ENCODE measurements around the gene SLC66A1.

The SLC66A1 gene

GRCh38 chr1:19369396-19370090 is 57.4 kb downstream of the SLC66A1 start:
- ATAC-seq (ENCODE audit: insufficient read depth, low read depth), result no peak
- Histone ChIP-seq H3K9ac (ENCODE audit: low read depth, low read length) (no peak overlapping the region), H4K20me1 (ENCODE audit: insufficient read depth, low read length) (peaks cover 61% of the 10 kb centered on the region), H3K27ac (ENCODE audit: low read length) (no peak overlapping the region), H2AFZ (ENCODE audit: low read depth, low read length) (no peak overlapping the region), H3K79me2 (ENCODE audit: insufficient read depth, low read length) (peaks cover 21% of the 10 kb centered on the region), H3K4me2 (ENCODE audit: insufficient read depth, low read length) (no peak overlapping the region), H3K27me3 (ENCODE audit: insufficient read depth, low read length, poor library complexity) (no peaks in the 10 kb centered on the region), H3K4me1 (ENCODE audit: insufficient read depth, low read length) (no peaks in the 10 kb centered on the region), H3K4me3 (ENCODE audit: low read depth in 1 of 2, low read length in 2 of 2) (no peak overlapping the region), H3K36me3 (ENCODE audit: insufficient read depth, low read length) (peaks cover 27% of the 10 kb centered on the region), H3K9me3 (ENCODE audit: insufficient read depth, low read length, severe bottlenecking) (no peaks in the 10 kb centered on the region)
- DNase-seq, result no peak
- no peak for TF ChIP-seq EZH2 (IDR thresholded peaks at IDR 0.05; ENCODE audit: borderline replicate concordance, low read depth, low read length, severe bottlenecking)
- no peak for TF ChIP-seq CTCF (IDR thresholded peaks at IDR 0.05; ENCODE audit: borderline replicate concordance, extremely low read depth, low read length, poor library complexity, severe bottlenecking)

GRCh38 chr1:19370453-19371170 is 58.5 kb downstream of the SLC66A1 start:
- Histone ChIP-seq H3K4me2 (ENCODE audit: insufficient read depth, low read length) (no peak overlapping the region), H3K27me3 (ENCODE audit: insufficient read depth, low read length, poor library complexity) (no peaks in the 10 kb centered on the region), H3K4me3 (ENCODE audit: low read depth in 1 of 2, low read length in 2 of 2) (no peak overlapping the region), H4K20me1 (ENCODE audit: insufficient read depth, low read length) (peaks cover 55% of the 10 kb centered on the region), H3K4me1 (ENCODE audit: insufficient read depth, low read length) (no peaks in the 10 kb centered on the region), H3K79me2 (ENCODE audit: insufficient read depth, low read length) (peaks cover 20% of the 10 kb centered on the region), H3K27ac (ENCODE audit: low read length) (no peak overlapping the region), H3K9ac (ENCODE audit: low read depth, low read length) (no peak overlapping the region), H2AFZ (ENCODE audit: low read depth, low read length) (no peak overlapping the region), H3K9me3 (ENCODE audit: insufficient read depth, low read length, severe bottlenecking) (no peaks in the 10 kb centered on the region), H3K36me3 (ENCODE audit: insufficient read depth, low read length) (peaks cover 33% of the 10 kb centered on the region)
- DNase-seq (no peak), ATAC-seq (ENCODE audit: insufficient read depth, low read depth) (no peak)
- TF ChIP-seq CTCF (IDR thresholded peaks at IDR 0.05; ENCODE audit: borderline replicate concordance, extremely low read depth, low read length, poor library complexity, severe bottlenecking) (no peak), EZH2 (IDR thresholded peaks at IDR 0.05; ENCODE audit: borderline replicate concordance, low read depth, low read length, severe bottlenecking) (no peak)

GRCh38 chr1:19371226-19372135 is 59.4 kb downstream of the SLC66A1 start:
- no peak for DNase-seq
- Histone ChIP-seq H3K4me1 (ENCODE audit: insufficient read depth, low read length) (no peaks in the 10 kb centered on the region), H3K36me3 (ENCODE audit: insufficient read depth, low read length) (peaks cover 42% of the 10 kb centered on the region)

More at GRCh38 chr1:19371226-19372135, 59.4 kb downstream of the SLC66A1 start:
- Histone ChIP-seq H3K79me2 (ENCODE audit: insufficient read depth, low read length) (peaks cover 17% of the 10 kb centered on the region), H3K4me2 (ENCODE audit: insufficient read depth, low read length) (no peak overlapping the region), H3K27me3 (ENCODE audit: insufficient read depth, low read length, poor library complexity) (no peaks in the 10 kb centered on the region), H3K9me3 (ENCODE audit: insufficient read depth, low read length, severe bottlenecking) (no peaks in the 10 kb centered on the region), H3K9ac (ENCODE audit: low read depth, low read length) (no peak overlapping the region), H4K20me1 (ENCODE audit: insufficient read depth, low read length) (peaks cover 61% of the 10 kb centered on the region), H3K27ac (ENCODE audit: low read length) (no peak overlapping the region), H3K4me3 (ENCODE audit: low read depth in 1 of 2, low read length in 2 of 2) (no peak overlapping the region), H2AFZ (ENCODE audit: low read depth, low read length) (no peak overlapping the region)
- no peak for ATAC-seq (ENCODE audit: insufficient read depth, low read depth)
- TF ChIP-seq EZH2 (IDR thresholded peaks at IDR 0.05; ENCODE audit: borderline replicate concordance, low read depth, low read length, severe bottlenecking), result no peak
- no peak for TF ChIP-seq CTCF (IDR thresholded peaks at IDR 0.05; ENCODE audit: borderline replicate concordance, extremely low read depth, low read length, poor library complexity, severe bottlenecking)

Measured in DND-41 (cell line).